DMS153 (cell line): Measurements from ENCODE around the gene B4GALNT4.
"Not testable (repeated sequence)": the region's sequence is repeated elsewhere in the genome, so short reads cannot be mapped to it uniquely, and the experiment has no call there.

Source experiments
- DNase-seq: peaks from one replicate; lab custom pipeline; 2025; lab: John Stamatoyannopoulos, UW

B4GALNT4 gene

DNA sequence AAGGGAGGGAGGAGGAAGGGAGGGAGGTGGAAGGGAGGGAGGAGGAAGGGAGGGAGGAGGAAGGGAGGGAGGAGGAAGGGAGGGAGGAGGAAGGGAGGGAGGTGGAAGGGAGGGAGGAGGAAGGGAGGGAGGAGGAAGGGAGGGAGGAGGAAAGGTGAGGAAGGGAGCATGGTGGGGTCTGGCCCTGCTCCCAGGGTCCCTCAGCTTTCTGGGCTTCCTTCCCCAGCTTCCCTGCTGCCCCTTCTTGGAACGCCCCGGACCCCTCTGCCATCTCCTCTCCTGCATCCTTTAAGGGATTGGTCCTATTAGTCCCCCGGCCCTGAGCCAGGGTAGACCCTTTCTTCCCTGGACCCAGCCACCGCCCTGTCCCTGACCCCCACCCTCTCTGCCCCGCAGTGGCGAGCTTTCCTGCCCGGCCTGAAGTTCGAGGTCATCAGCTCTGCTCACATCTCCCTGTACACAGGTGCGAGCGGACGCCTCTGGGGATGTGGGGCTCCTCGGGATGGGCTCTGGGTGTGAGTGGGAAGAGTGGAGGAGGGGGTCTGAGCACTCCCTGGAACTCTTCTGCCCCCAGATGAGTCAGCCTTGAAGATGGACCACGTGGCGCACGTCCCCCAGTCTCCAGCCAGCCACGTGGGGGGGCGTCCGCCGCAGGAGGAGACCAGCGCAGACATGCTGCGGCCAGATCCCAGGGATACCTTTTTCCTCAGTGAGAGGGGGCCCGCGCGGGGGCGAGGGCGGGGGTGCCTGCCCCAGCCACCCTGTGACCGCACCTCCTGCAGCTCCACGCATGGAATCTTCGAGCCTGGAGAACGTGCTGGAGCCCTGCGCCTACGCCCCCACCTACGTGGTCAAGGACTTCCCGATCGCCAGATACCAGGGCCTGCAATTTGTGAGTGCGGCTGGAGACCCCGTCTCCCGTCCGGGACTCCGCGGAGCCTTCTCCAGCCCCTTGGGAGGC, 6.0 kb downstream of the B4GALNT4 start:
- no peak for DNase-seq

DNA sequence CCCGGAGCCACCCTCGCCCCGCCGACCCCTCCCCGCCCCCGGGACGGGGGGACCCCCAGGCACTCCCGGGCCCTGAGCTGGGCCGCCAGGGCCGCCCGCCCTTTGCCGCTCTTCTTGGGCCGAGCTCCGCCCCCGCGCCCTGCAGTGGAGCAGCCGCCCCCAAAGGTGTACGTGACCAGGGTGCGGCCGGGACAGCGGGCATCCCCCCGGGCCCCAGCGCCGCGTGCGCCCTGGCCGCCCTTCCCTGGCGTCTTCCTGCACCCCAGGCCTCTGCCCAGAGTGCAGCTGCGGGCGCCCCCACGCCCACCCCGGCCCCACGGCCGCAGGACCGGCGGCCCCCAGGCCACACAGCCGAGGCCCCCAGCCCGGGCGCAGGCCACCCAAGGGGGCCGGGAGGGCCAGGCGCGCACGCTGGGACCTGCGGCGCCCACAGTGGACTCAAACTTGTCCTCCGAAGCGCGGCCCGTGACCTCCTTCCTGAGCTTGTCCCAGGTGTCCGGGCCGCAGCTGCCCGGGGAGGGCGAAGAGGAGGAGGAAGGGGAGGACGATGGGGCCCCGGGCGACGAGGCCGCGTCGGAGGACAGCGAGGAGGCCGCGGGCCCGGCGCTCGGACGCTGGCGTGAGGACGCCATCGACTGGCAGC, 7.4 kb downstream of the B4GALNT4 start:
- DNase-seq, result no peak

DNA sequence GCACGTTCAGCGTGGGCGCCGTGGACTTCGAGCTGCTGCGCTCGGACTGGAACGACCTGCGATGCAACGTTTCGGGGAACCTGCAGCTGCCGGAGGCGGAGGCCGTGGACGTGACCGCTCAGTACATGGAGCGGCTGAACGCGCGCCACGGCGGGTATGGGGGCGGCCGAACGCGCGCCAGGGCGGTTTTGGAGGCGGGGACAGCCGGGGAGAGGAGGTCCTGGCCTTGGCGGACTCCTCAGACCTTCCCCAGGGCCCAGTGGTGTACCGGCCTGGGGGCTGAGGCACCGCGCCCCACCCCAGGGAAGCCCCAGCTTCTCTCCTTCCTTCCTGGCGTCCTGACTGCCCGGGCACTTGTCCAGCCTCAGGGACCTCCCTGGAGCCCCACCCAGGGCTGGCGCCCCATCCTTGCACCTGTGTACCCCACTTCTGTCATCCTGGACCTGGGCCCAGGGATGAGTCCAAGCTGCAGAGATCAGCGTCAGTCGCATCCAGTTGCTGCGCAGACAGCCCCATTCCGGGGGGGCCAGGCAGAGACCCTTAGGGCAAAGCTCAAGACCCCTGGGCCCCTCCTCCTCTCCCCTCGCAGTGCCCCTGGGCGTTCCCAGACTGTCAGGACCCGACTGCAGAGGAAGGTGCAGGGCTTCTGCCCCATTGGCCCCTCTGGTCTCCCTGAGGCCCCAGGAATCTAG, 8.0 kb downstream of the B4GALNT4 start:
- DNase-seq, result no peak

DNA sequence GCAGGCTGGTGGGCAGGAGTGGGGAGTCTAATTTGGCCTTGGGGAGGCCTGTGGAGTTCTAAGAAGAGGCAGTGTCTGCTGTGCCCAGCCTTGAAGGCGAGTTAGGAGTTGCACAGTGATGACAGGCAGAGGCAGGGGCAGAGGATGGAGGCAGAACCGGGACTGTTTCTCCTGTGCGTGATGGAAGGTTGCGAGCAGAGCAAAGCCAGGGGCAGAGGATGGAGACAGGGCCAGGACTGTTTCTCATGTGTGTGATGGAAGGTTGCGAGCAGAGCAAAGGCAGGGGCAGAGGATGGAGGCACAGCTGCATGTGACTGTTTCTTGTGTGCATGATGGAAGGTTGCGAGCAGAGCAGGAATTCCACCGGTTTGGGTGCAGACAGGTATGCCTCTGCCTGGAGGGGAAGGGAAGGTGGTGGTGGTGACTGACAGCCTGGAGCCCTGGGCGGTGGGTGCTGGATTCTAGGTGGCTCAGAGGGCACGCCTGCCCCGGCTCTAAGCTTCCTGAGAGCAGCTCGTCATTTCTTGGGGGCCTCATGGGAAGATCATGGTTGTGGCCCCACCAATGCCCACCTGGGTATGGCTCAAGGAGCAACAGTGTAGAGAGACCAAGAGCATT, 8.7 kb downstream of the B4GALNT4 start:
- no peak for DNase-seq

DNA sequence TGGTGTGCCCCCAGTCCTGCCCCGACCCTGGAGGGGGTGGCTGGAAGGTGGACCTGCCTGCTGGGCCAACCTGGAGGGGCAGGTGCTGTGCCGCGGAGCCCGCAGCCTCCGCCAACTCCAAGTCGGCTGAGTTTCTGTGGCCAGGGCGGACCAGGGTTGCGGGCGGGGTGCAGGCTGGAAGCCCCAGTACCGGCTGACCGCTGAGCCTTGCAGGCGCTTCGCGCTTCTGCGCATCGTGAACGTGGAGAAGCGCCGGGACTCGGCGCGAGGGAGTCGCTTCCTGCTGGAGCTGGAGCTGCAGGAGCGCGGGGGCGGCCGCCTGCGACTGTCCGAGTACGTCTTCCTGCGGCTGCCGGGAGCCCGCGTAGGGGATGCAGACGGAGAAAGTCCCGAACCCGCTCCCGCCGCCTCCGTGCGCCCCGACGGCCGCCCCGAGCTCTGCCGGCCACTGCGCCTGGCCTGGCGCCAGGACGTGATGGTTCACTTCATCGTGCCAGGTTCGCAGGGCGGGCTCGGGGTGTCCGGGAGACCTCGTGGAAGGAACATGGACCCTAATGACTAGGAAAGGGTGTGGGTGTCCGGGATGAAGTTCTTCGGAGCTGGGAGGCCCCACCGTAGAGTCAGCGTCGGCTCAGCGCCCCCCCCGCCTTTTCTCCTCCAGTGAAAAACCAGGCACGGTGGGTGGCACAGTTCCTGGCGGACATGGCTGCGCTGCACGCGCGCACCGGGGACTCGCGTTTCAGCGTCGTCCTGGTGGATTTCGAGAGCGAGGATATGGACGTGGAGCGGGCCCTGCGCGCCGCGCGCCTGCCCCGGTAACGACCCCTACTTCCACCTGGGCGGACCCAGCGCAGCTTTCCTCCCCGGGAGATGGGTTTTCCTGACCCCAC, 10.2 kb downstream of the B4GALNT4 start:
- no peak for DNase-seq

DNA sequence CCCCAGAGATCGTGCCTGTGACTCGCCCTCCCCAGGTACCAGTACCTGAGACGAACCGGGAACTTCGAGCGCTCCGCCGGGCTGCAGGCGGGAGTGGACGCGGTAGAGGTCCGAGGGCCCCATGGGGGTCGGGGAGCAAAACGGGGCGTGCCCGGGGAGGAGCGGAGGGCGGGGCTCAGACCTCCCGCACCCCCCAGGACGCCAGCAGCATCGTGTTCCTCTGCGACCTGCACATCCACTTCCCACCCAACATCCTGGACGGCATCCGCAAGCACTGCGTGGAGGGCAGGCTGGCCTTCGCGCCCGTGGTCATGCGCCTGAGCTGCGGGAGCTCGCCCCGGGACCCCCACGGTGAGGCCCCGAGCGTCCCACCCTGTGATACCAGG, 10.8 kb downstream of the B4GALNT4 start:
- DNase-seq, result no peak

DNA sequence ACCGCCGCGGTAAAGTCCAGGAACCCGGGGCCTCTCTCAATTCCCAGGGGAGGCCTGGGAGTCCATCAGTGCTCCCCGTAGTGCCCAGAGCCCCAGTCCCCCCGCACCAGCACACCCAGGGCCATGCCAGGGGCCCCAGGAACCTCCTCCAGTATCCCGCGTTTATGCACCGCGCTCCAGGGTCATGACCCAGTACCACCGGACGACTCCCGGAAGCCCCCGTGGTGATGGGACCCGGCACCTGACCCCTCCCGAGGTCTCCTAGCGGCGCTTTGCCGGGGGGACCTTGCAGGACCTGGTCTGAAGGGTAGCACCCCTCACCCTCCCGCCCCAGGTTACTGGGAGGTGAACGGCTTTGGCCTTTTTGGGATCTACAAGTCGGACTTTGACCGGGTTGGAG, 11.2 kb downstream of the B4GALNT4 start:
- DNase-seq, result no peak

DNA sequence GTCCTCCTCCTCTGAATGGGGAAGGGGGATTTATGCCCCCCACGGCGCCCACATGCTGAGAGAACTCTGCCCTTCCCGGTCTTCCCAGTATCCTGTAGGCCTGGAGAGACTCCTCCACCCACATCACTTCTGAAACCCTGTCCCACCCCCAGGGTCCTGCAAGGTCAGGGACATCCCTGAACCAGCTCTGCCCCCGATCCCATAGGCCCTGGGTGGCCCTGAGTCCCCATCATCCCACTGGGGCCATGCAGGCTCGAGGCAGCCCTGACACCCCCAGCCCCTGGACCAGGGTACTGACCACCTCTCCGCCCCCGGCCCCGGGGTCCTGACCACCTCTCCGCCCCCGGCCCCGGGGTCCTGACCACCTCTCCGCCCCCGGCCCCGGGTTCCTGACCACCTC, 11.7 kb downstream of the B4GALNT4 start:
- no peak for DNase-seq

DNA sequence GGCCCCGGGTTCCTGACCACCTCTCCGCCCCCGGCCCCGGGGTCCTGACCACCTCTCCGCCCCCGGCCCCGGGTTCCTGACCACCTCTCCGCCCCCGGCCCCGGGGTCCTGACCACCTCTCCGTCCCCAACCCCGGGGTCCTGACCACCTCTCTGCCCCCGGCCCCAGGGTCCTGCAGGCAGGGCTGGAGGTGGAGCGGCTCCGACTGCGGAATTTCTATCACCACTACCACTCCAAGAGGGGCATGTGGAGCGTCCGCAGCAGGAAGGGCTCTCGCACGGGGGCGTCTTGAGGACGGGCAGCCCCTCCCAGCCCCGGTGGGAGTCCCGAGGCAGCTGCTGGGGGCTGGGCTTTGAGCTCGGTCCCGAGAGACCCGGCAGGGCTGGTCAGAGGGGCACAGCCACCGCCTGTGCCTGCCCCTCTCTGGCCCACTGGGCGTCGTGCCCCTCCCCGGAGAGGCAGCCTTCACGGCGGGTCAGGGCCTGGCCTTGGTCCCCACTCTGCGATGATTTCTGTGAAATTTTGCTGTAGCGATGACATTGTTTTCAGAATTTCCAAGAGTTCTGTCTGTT, 12.3 kb downstream of the B4GALNT4 start:
- no peak for DNase-seq

DNA sequence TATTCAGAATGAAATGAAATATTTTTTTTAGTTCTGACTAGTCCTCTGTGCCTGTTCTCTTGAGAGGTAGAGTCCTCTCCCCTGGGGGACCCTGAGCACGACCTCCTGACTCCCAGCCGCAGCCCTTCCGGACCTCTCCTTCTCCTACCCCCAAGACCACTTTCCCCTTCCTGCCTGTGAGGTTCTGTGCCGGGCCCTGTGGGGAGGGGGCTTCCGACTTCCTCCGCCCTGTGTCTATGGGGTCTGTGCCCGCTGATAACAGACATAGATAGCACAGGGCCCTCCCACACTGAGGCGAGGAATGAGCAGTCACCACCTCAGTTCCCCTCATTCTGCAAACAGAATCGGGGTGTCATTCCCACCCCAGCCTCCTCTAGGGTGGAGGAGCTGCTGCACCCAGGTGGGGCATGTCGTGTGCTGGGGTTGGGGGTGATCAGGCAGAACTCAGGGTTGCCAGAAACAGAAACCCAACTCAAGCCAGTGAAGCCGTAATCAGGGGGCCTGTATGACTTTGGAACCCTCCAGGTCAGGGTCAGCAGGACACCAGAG, 12.9 kb downstream of the B4GALNT4 start:
- DNase-seq, result no peak

DNA sequence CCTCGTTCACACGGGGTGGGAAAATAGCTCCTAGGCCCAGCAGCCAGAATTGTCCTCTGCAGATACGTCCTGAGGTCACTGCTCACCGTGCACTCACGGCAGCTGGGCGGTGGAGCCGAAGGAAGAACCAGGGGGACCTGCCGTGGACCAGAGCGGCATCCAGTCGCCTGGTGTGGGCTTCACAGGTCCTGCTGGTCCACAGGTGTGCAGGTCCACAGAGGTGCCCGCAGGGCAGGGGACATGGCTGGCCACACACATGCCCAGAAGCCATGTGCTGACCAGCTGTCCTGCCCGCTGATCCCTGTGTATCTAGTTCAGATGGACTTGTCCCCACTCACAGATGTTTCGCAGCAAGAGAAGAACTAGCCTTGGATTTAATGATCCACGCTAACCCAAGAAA, 14.1 kb downstream of the B4GALNT4 start:
- no peak for DNase-seq

DNA sequence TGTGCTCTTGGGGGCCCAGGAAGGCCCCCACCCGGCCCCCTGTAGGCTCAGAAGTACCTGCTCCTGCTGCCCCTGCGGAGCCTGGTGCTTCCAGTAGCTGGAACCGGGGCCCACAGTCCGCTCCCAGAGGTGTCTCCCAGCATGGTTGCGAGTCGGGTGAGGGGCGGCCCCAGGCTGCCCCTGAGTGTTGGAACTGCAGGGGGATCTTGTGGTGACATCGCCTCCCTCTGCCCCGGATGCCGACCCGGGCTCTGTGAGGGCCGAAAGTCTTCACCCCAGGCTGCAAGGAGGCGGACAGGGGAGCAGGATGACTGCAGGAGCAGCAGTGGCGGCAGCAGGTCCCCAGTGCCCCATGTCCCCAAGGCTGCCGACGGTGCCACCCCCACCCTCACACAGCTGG, 15.2 kb downstream of the B4GALNT4 start:
- no peak for DNase-seq

DNA sequence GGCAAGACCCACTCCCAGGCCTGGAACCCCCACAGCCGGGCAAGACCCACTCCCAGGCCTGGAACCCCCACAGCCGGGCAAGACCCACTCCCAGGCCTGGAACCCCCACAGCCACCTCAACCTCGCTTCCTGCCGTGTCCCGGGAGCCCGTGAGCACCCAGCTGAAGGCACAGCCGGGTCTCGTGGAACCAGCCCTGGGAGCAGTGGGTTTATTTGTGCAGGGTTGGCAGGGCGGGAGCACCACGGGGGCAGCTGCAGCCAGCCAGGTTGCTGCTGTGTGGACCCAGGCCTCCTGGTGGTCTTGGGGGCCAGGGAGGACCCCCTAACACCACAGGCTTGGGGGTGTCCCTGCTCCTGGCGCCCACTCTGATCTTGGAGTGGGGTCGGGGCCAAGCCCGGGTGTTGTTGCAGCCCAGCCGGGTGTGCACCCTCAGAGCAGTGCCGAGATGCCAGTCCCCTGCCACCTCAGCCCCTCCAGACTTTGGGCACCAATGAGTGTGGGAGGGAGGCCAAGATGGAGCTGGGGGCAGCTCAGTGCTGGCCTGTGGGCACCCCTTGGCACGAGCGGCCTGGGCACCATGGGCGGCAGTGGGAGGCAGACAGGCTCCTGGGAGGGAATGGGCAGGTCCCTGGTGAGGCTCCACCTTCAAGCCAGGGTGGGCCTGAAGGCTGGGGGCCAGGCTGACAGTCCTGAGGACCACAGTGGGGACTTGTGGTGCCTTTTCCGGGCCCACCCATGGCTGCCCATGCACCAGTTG, 16.5 kb downstream of the B4GALNT4 start:
- no peak for DNase-seq

DNA sequence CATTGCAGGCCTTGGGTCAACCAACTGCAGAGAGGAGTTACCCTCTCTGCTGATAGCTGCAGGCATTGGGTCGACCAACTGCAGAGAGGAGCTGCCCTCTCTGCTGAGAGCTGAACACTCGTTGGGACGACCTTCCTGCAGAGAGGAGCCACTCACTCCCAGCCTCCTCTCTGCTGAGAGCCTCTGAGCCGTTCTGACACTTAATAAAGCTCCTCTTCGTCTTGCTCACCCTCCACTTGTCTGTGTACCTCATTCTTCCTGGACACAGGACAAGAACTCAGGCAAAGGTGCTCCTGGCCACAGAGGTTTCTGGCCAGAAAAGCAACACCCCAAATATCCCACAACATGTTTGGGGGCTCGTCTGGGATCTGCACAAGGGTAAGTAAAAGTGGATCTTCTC, 17.2 kb downstream of the B4GALNT4 start:
- DNase-seq, result no peak

DNA sequence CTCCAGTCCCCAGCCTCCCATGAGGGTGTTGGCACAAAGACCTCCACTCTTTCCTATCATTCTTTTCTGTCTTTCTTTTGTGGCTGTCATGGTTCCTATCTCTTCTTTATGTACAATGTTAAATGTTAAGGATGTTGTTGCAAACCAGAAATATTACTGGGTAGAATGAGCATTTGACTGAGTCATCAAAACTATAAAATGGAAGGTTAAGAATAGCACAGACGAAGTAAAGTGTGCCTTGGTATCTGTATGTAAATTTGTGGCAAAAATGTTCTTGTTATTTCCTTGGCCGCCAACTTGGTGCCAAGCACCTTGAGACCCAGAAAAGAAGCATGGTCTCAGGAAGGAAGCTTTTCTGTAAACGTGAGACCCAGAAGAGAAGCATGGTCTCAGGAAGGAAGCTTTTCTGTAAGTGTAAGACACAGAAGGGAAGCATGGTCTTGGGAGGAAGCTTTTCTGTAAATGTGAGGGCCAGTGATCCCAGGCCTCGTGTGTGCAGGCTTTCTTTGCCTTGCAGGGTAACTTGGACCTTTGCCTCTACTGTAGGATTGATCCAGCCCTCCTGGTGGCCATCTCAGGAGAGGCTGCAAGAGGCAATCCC, 18.0 kb downstream of the B4GALNT4 start:
- DNase-seq, result no peak

DNA sequence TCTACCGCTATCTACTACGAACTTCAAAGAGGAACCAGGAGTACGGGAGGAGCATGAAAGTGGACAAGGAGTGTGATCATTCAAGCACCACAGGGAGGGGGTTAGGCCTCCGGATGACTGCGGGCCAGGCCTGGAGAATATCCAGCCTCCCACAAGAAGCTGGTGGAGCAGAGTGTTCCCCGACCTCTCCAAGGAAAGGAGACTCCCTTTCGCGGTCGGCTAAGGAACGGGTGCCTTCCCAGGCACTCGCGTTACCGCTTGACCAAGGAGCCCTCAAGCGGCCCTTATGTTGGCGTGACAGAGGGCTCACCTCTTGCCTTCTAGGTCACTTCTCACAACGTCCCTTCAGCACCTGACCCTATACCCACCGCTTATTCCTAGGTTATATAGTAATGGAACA, 20.1 kb downstream of the B4GALNT4 start:
- DNase-seq, result not testable (repeated sequence)

DNA sequence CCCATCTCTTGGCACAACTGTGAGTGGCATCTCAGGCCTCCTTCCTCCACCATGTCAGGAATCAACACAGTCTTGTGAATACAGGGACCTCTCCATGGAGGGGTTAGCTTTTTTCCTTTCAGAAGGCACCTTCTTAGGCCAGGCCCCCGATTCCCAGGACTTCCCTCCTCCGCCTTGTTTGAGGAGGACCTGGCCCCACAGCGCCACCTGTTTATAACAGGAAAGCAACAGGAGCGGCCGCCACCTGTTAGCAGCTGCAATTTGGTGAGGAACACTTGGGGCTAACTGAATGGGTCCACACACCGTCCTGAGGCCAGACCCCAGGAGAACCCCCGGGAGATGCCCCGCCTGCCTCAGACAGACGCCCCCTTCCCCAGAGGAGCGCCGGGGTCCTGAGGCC, 20.9 kb downstream of the B4GALNT4 start:
- DNase-seq, result peak; percentile 56

DNA sequence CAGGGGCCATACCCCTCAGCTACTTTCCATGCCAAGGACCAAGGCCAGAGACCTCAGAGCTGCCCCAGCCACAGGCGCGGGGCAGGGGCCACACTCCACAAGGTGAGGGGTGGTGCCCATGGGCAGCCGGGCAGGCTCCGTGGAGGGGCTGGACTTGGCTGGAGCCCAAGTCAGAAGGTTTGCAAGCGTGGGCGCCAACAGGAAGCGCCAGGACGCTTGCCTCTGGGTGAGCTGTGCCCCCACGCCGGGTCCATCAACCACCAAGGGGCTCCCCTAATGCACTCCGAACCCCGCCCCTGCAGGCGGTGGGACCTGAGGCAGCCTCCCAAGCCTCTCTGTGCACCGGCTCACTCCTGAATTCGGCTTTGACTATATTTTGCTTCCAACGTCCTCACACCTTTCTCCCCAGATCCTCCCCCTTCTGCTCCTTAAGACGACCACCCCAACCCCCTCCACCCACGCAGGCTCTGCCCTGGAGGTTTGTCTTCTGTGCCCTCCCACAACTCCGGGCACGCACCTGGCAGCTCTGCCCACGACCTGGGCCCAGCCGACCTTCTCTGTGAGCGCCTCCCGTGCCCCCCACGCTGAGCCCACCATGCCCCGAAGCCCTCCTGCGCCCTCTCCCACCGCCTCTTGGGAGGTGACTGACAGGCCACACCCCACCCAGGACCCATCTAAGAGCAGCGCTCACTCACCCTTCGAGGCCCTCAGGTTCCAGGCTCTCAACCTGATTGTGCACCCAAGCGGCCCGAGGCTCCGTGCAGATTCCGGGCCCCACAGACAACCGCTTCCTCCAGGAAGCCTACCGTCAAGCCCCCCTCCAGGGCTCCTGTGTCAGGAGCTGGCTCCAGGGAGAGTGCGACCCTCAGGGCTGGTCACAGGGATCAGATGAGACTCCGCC, 22.1 kb downstream of the B4GALNT4 start:
- DNase-seq, result no peak
